IMR-90 (cell line): ENCODE data around the gene HGD. TPM values are rescaled to one million over a fixed set of nuclear protein-coding genes. Genes with fewer than 3 reads are reported as not detected.

ENCODE experiments used
- ATAC-seq: fragments of 200-7000 bp; cut with Tn5 transposase; 2 replicates; pipeline ENCODE4 v1.9.1; 2020; ENCODE audit warnings: low read depth, mild to moderate bottlenecking, moderate library complexity
- BruUV-seq: library from RNA; stranded (reverse); fragments of 400-500 nt; replicated peaks from 2 replicates; lab custom pipeline; 2021; lab: Mats Ljungman, UMichigan
- CTCF ChIA-PET: fragments of 300-600 bp; formaldehyde crosslinking; extraction: SDS; loops from one replicate; lab custom pipeline; 2021; ENCODE audit warnings: antibody characterized with exemption; lab: Yijun Ruan, JAX
- POLR2A ChIA-PET: fragments of 300-600 bp; sonication (Branson Sonifier 250); formaldehyde crosslinking; loops from one replicate; lab custom pipeline; 2022; ENCODE audit warnings: antibody characterized with exemption; ENCODE audit not compliant: unreplicated experiment; lab: Charles Lee
- DNase-seq: peaks from one replicate; pipeline ENCODE4 v3.0.0; 2013
- H2AFZ ChIP-seq: replicated peaks from 2 replicates; pipeline ENCODE3; 2013; ENCODE audit warnings: low read length, mild to moderate bottlenecking; ENCODE audit not compliant: poor library complexity
- H2AK5ac ChIP-seq: 2 replicates; pipeline ENCODE4 v1.6.1; 2013; ENCODE audit warnings: low read depth, low read length, inconsistent platforms
- H2AK9ac ChIP-seq: replicated peaks from 2 replicates; pipeline ENCODE3; 2013; ENCODE audit warnings: mild to moderate bottlenecking, low read depth, low read length, moderate library complexity; ENCODE audit not compliant: poor library complexity
- H2BK120ac ChIP-seq: 2 replicates; pipeline ENCODE4 v1.6.1; 2013; ENCODE audit warnings: low read depth, low read length, inconsistent platforms
- H2BK15ac ChIP-seq: 3 replicates; pipeline ENCODE4 v1.6.1; 2013; ENCODE audit warnings: low read depth, low read length, inconsistent platforms
- H2BK20ac ChIP-seq: 2 replicates; pipeline ENCODE4 v1.6.1; 2013; ENCODE audit warnings: low read depth, mild to moderate bottlenecking, inconsistent platforms, low read length, moderate library complexity
- H2BK5ac ChIP-seq: 2 replicates; pipeline ENCODE4 v1.6.1; 2013; ENCODE audit warnings: mild to moderate bottlenecking, low read depth, low read length, inconsistent platforms; ENCODE audit not compliant: poor library complexity, severe bottlenecking
- H3K14ac ChIP-seq: replicated peaks from 2 replicates; pipeline ENCODE4 v1.6.1; 2013; ENCODE audit warnings: low read depth, low read length, inconsistent platforms
- H3K18ac ChIP-seq: 2 replicates; pipeline ENCODE4 v1.6.1; 2013; ENCODE audit warnings: low read depth, low read length, control low read depth
- H3K23ac ChIP-seq: 2 replicates; pipeline ENCODE4 v1.6.1; 2013; ENCODE audit warnings: low read depth, low read length, inconsistent platforms
- H3K27ac ChIP-seq: 2 replicates; pipeline ENCODE4 v1.5.1; 2013; ENCODE audit warnings: mild to moderate bottlenecking, control low read depth, low read length; ENCODE audit not compliant: insufficient read depth
- H3K27me3 ChIP-seq: 2 replicates; pipeline ENCODE4 v1.6.1; 2013; ENCODE audit warnings: low read length; ENCODE audit not compliant: control insufficient read depth, insufficient read depth
- H3K36me3 ChIP-seq: 2 replicates; pipeline ENCODE4 v1.6.1; 2013; ENCODE audit warnings: low read length, mixed read lengths; ENCODE audit not compliant: control insufficient read depth, insufficient read depth
- H3K4ac ChIP-seq: 2 replicates; pipeline ENCODE4 v1.6.1; 2013; ENCODE audit warnings: low read depth, low read length, inconsistent platforms
- H3K4me1 ChIP-seq: 2 replicates; pipeline ENCODE4 v1.6.1; 2013; ENCODE audit warnings: low read length, mixed read lengths; ENCODE audit not compliant: control insufficient read depth, insufficient read depth
- H3K4me2 ChIP-seq: 2 replicates; pipeline ENCODE4 v1.6.1; 2013; ENCODE audit warnings: low read depth, mild to moderate bottlenecking, control low read depth, low read length, moderate library complexity
- H3K4me3 ChIP-seq: 2 replicates; pipeline ENCODE4 v1.5.1; 2013; ENCODE audit warnings: low read depth, mild to moderate bottlenecking, control low read depth, low read length, moderate library complexity; ENCODE audit not compliant: insufficient read depth
- H3K56ac ChIP-seq: 2 replicates; pipeline ENCODE4 v1.6.1; 2013; ENCODE audit warnings: low read length, inconsistent platforms; ENCODE audit not compliant: insufficient read depth; ENCODE audit errors: extremely low read depth
- H3K79me1 ChIP-seq, 2 experiments: 2 replicates each; pipeline ENCODE4 v1.6.1; 2013; ENCODE audit warnings: low read length in 2 of 2, inconsistent platforms in 1 of 2, low read depth in 1 of 2
- H3K9ac ChIP-seq: 2 replicates; pipeline ENCODE4 v1.6.1; 2013; ENCODE audit warnings: low read depth, low read length, control low read depth
- H3K9me1 ChIP-seq: 2 replicates; pipeline ENCODE4 v1.6.1; 2013; ENCODE audit warnings: low read length, inconsistent platforms; ENCODE audit not compliant: insufficient read depth
- H3K9me3 ChIP-seq: 2 replicates; pipeline ENCODE4 v1.6.1; 2013; ENCODE audit warnings: low read length; ENCODE audit not compliant: control insufficient read depth, insufficient read depth
- H4K20me1 ChIP-seq: 2 replicates; pipeline ENCODE4 v1.6.1; 2013; ENCODE audit warnings: low read length, inconsistent platforms; ENCODE audit not compliant: insufficient read depth
- H4K5ac ChIP-seq: 2 replicates; pipeline ENCODE4 v1.6.1; 2013; ENCODE audit warnings: mild to moderate bottlenecking, low read depth, low read length, control low read depth
- H4K8ac ChIP-seq, 2 experiments: 2 replicates each; pipeline ENCODE4 v1.6.1; 2013; ENCODE audit warnings: low read depth in 2 of 2, low read length in 2 of 2, control low read depth in 1 of 2, inconsistent platforms in 1 of 2
- H4K91ac ChIP-seq: 2 replicates; pipeline ENCODE4 v1.6.1; 2013; ENCODE audit warnings: low read depth, low read length, inconsistent platforms; ENCODE audit not compliant: insufficient read depth
- BHLHE40 ChIP-seq: fragments of 150-350 bp; IDR thresholded peaks from 2 replicates; pipeline ENCODE4 v1.6.1; 2016; ENCODE audit warnings: mild to moderate bottlenecking, low read depth, low read length
- CEBPB ChIP-seq: IDR thresholded peaks from 2 replicates; pipeline ENCODE4 v1.6.1; 2012; ENCODE audit warnings: low read depth, low read length, improper control_type of control experiment
- FOS ChIP-seq: fragments of 150-350 bp; IDR thresholded peaks from 2 replicates; pipeline ENCODE4 v1.6.1; 2016; ENCODE audit warnings: low read depth, low read length
- MAZ ChIP-seq: IDR thresholded peaks from 2 replicates; pipeline ENCODE4 v1.6.1; 2012; ENCODE audit warnings: low read depth, mild to moderate bottlenecking, low read length, improper control_type of control experiment, moderate library complexity, borderline replicate concordance
- MXI1 ChIP-seq: IDR thresholded peaks from 2 replicates; pipeline ENCODE4 v1.6.1; 2012; ENCODE audit warnings: low read depth, mild to moderate bottlenecking, low read length, moderate library complexity, borderline replicate concordance
- RAD21 ChIP-seq: IDR thresholded peaks from 2 replicates; pipeline ENCODE4 v1.6.1; 2012; ENCODE audit warnings: low read length, improper control_type of control experiment
- RCOR1 ChIP-seq: IDR thresholded peaks from 2 replicates; pipeline ENCODE4 v1.6.1; 2012; ENCODE audit warnings: mild to moderate bottlenecking, low read length, improper control_type of control experiment; ENCODE audit not compliant: insufficient replicate concordance
- RFX5 ChIP-seq: IDR thresholded peaks from 2 replicates; pipeline ENCODE4 v1.8.0; 2012; ENCODE audit warnings: low read depth, mild to moderate bottlenecking, low read length, moderate library complexity
- SMC3 ChIP-seq: fragments of 150-350 bp; IDR thresholded peaks from 2 replicates; pipeline ENCODE4 v1.6.1; 2016; ENCODE audit warnings: low read depth, mild to moderate bottlenecking, antibody characterized with exemption, low read length, moderate library complexity
- dilution Hi-C: fragments of 300-500 bp; cut with HindIII; formaldehyde crosslinking; loops from one replicate; pipeline ENCODE4 v1.14.3; 2018; ENCODE audit warnings: low sequenced_read_pairs; ENCODE audit not compliant: unreplicated experiment
- in situ Hi-C: fragments of 300-500 bp; cut with MboI; formaldehyde crosslinking; loops from 3 replicates; pipeline ENCODE4 v1.14.3; 2019; ENCODE audit warnings: low sequenced_read_pairs, inconsistent platforms, mixed read lengths
- intact Hi-C: fragments of 100-400 bp; cut with micrococcal nuclease; formaldehyde crosslinking; loops from 2 replicates; pipeline ENCODE4 v1.10.0; 2022
- polyA plus RNA-seq, 3 experiments: library from polyadenylated mRNA; depleted of rRNA; stranded (reverse); fragments of >200 nt; gene quantifications; 2 replicates each; pipeline ENCODE4 v1.2.3, GENCODE V29; 2012; ENCODE audit warnings: low replicate concordance in 1 of 3
- total RNA-seq: library from RNA; depleted of rRNA; stranded (reverse); fragments of >200 nt; gene quantifications from 2 replicates; pipeline ENCODE4 v1.2.3, GENCODE V29; 2012

HGD gene
- total and polyA plus RNA-seq, 2 of the 4 experiments (the other 2 are of a cell fraction): 0.14 TPM; not detected in 1

DNA sequence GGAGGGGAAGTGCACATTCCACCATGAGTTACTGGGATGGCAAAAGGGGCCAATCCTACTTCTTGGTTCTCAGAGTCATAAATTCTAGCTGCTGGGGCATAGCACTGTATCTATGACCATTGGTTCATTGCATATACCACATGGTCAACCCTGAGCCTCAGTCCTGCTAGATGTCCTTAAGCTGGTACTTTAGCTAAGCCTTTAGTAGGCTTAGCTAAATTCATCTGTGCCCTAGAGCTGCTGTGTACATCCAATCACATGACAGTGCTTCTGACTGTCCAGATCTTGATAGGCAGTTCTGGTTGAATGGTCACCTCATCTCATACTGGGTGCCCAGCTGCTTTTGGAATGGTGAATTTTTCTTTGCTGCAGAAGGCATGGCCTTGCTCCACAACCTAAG, 77.7 kb downstream of the HGD start:
- no peak overlapping the region for H2BK5ac ChIP-seq
- no peak overlapping the region for H3K4ac ChIP-seq
- H4K8ac ChIP-seq: no peak overlapping the region
- no peak for ATAC-seq
- no peak overlapping the region for H3K4me2 ChIP-seq
- H3K23ac ChIP-seq: no peak overlapping the region
- no peak overlapping the region for H3K4me3 ChIP-seq
- H3K14ac ChIP-seq: no peak overlapping the region
- H4K20me1 ChIP-seq: peaks cover 3% of the 10 kb centered on the region; the same call in 1 of the 2 replicates
- no peak overlapping the region for H2AFZ ChIP-seq
- no peak for DNase-seq
- no peak for TF ChIP-seq BHLHE40
- TF ChIP-seq FOS: no peak
- no peak for TF ChIP-seq RAD21
- TF ChIP-seq MAZ: no peak
- no peak for TF ChIP-seq SMC3
- TF ChIP-seq RFX5: no peak
- TF ChIP-seq CEBPB: no peak
- no peak for TF ChIP-seq RCOR1
- TF ChIP-seq MXI1: no peak
- dilution Hi-C loops: no loop called here
- no peak overlapping the region for H3K56ac ChIP-seq
- H4K5ac ChIP-seq: no peak overlapping the region
- peaks cover 9% of the 10 kb centered on the region for H3K36me3 ChIP-seq
- no peak overlapping the region for H2BK20ac ChIP-seq
- no peaks in the 10 kb centered on the region for H3K27me3 ChIP-seq
- peaks cover 3% of the 10 kb centered on the region; the same call in 1 of the 2 replicates for H3K9me1 ChIP-seq
- in situ Hi-C loops: no loop called here
- ChIA-PET POLR2A (no interaction called here), CTCF (interaction anchor here (1.1 kb wide), 1 partner anchor 12 kb away, joined by 3 read pairs; no protein-coding TSS in a partner anchor)
- H3K27ac ChIP-seq: no peak overlapping the region
- no peak overlapping the region for H3K9ac ChIP-seq
- H2BK120ac ChIP-seq: no peak overlapping the region
- H3K4me1 ChIP-seq: no peaks in the 10 kb centered on the region
- no peaks in the 10 kb centered on the region for H3K9me3 ChIP-seq
- H4K91ac ChIP-seq: no peak overlapping the region
- intact Hi-C loops: no loop called here
- H2AK9ac ChIP-seq: no peak overlapping the region
- no peak overlapping the region for H2AK5ac ChIP-seq
- H2BK15ac ChIP-seq: no peak overlapping the region
- no peak overlapping the region for H3K18ac ChIP-seq
- peaks cover 2% of the 10 kb centered on the region in 2 experiments; a peak in 3 of 4 replicates for H3K79me1 ChIP-seq
- no TSS peak for BruUV-seq
